ENCODE results near the gene NCOA1. TPM values are rescaled to one million over a fixed set of nuclear protein-coding genes. Genes with fewer than 3 reads are reported as not detected.

The NCOA1 gene
- total and polyA plus RNA-seq, 10 of the 15 experiments (the other 5 are each of a cell fraction or from before 2014, with no cell fraction given), result 1.8 to 35.6 (median 6.1) TPM

- Histone ChIP-seq H2AFZ (ENCODE audit: control insufficient read depth, low read depth, low read length) (no peak overlapping the region), H3K79me2 (ENCODE audit: control insufficient read depth, insufficient read depth, low read length) (no peaks in the 10 kb centered on the region), H3K9ac (ENCODE audit: control insufficient read depth, insufficient read depth, low read length) (no peak overlapping the region), H3K27me3 (replicated peaks in 1 of 2; ENCODE audit: control insufficient read depth in 2 of 2, insufficient read depth in 2 of 2, low read length in 1 of 2) (no peaks in the 10 kb centered on the region), H3K4me3 (no peak overlapping the region), H3K36me3 (ENCODE audit: control insufficient read depth in 2 of 2, insufficient read depth in 2 of 2, low read length in 1 of 2) (no peaks in the 10 kb centered on the region; a peak in 3 of 4 replicates), H3K9me3 (replicated peaks; ENCODE audit: control insufficient read depth, insufficient read depth, low read length) (no peaks in the 10 kb centered on the region), H3K27ac (ENCODE audit: control insufficient read depth, insufficient read depth) (no peak overlapping the region), H3K4me1 (ENCODE audit: control insufficient read depth, insufficient read depth, low read length) (no peaks in the 10 kb centered on the region), H4K20me1 (ENCODE audit: control insufficient read depth, insufficient read depth) (no peaks in the 10 kb centered on the region), H3K4me2 (ENCODE audit: control insufficient read depth, insufficient read depth) (no peak overlapping the region)
- FAIRE-seq (no peak), DNase-seq (ENCODE audit: low read depth, low spot score) (no peak), ATAC-seq (no peak)
- BruUV-seq (replicated peaks), result no TSS peak
- ChIA-PET CTCF (interaction anchor here (2.0 kb wide), 1 partner anchor 14 kb away, joined by 9 read pairs; no protein-coding TSS in a partner anchor), SMC1A (ENCODE audit: uncharacterized antibody, unreplicated experiment) (interaction anchor here (0.8 kb wide), 1 partner anchor 317 kb away, joined by 4 read pairs; no protein-coding TSS in a partner anchor), POLR2A (interaction anchor here (1.1 kb wide), 1 partner anchor 12 kb away, joined by 3 read pairs; no protein-coding TSS in a partner anchor), RAD21 (ENCODE audit: unreplicated experiment) (no interaction called here)
- in situ Hi-C loops (cut with MboI) (no loop called here), intact Hi-C loops (cut with micrococcal nuclease; ENCODE audit: unreplicated experiment) (no loop called here)
- WGBS (ENCODE audit: insufficient coverage, insufficient replicate concordance, low lambda C conversion rate, missing lambda C conversion rate), result 93% methylated on average over 3 of the region's 3 CpGs
- TF ChIP-seq RAD21 (IDR thresholded peaks at IDR 0.05; ENCODE audit: insufficient read depth, low read depth, low read length), result no peak
- TF ChIP-seq IRF5 (IDR thresholded peaks at IDR 0.05; ENCODE audit: borderline replicate concordance), result no peak
- no peak for TF ChIP-seq IKZF2 (IDR thresholded peaks at IDR 0.05)
- TF ChIP-seq REST (IDR thresholded peaks at IDR 0.05; ENCODE audit: low read depth, low read length), result no peak
- no peak for TF ChIP-seq TARDBP (IDR thresholded peaks at IDR 0.05; ENCODE audit: borderline replicate concordance)
Measured at GRCh38 chr2:24626131-24626530, 135.1 kb downstream of the NCOA1 start.

Data from GM12878 (cell line).